ENCODE data around the gene MACROD2. TPM values are rescaled to one million over a fixed set of nuclear protein-coding genes. Genes with fewer than 3 reads are reported as not detected.

MACROD2 gene
- total RNA-seq, 1 experiment from 2014 or later: 1.6 TPM

DNA sequence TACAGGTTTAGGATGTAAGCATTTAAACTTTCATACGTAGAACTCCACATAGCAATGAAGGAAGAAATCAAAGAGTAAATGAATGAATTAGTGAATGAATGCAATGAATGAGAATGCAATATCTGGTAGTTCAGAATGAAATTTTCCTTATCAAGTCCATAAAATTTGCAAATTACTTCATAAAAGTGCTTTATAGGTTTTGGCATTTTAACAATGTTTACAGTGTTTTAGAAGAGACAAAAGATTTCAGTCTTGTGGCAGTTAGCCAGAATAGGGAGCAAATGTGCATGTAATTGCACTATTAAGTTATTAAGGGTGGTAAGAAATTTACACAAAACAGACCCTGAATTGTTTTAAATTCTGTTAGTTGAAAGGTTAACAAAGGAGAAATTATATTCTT is 1081.5 kb downstream of the MACROD2 start:
- H3K4me2 ChIP-seq (ENCODE audit: insufficient read depth, insufficient read length, low read length): no peak overlapping the region
- H3K9ac ChIP-seq (ENCODE audit: extremely low read depth, insufficient read length, low read length): no peak overlapping the region
- WGBS (ENCODE audit: extremely low coverage, insufficient read length, low lambda C conversion rate): no CpG with 5 or more reads among the region's 1 CpG
- no peak overlapping the region for H2BK20ac ChIP-seq (ENCODE audit: low read depth, low read length, poor library complexity, severe bottlenecking)
- Mint-ChIP-seq H3K4me1 (peaks cover 17 to 21% of the 10 kb centered on the region in 2 experiments), H3K27me3 (ENCODE audit: low read depth) (no peaks in the 10 kb centered on the region), H3K4me3 (no peak overlapping the region), H3K9me3 (peaks cover 0 to 3% of the 10 kb centered on the region in 2 experiments; a peak in 1 of 5 replicates), H3K36me3 (ENCODE audit: insufficient read depth in 1 of 3, low read depth in 3 of 3) (no peaks in the 10 kb centered on the region), H3K27ac (no peak overlapping the region)
- no peaks in the 10 kb centered on the region for H3K79me1 ChIP-seq (ENCODE audit: insufficient read depth, low read depth, low read length, poor library complexity, severe bottlenecking)
- no peak overlapping the region for H4K5ac ChIP-seq (ENCODE audit: insufficient read length, low read depth, low read length)
- H3K23me2 ChIP-seq (ENCODE audit: insufficient read length, low read depth, low read length, poor library complexity, severe bottlenecking): no peaks in the 10 kb centered on the region
- H3K18ac ChIP-seq (ENCODE audit: insufficient read length, low read depth, low read length): no peak overlapping the region
- no peak overlapping the region for H3K14ac ChIP-seq (ENCODE audit: insufficient read depth, low read length)
- no peak overlapping the region for H2BK12ac ChIP-seq (ENCODE audit: insufficient read length, low read depth, low read length)
- H3T11ph ChIP-seq (ENCODE audit: low read length): no peak overlapping the region
- H3K4me1 ChIP-seq (ENCODE audit: insufficient read depth, low read length): no peaks in the 10 kb centered on the region; the same call in 1 of the 2 replicates
- H3K9me3 ChIP-seq (ENCODE audit: control insufficient read depth, low read depth, low read length): no peaks in the 10 kb centered on the region
- no peaks in the 10 kb centered on the region for H3K27me3 ChIP-seq (ENCODE audit: insufficient read depth, low read length)
- TF ChIP-seq, protein P1, sequence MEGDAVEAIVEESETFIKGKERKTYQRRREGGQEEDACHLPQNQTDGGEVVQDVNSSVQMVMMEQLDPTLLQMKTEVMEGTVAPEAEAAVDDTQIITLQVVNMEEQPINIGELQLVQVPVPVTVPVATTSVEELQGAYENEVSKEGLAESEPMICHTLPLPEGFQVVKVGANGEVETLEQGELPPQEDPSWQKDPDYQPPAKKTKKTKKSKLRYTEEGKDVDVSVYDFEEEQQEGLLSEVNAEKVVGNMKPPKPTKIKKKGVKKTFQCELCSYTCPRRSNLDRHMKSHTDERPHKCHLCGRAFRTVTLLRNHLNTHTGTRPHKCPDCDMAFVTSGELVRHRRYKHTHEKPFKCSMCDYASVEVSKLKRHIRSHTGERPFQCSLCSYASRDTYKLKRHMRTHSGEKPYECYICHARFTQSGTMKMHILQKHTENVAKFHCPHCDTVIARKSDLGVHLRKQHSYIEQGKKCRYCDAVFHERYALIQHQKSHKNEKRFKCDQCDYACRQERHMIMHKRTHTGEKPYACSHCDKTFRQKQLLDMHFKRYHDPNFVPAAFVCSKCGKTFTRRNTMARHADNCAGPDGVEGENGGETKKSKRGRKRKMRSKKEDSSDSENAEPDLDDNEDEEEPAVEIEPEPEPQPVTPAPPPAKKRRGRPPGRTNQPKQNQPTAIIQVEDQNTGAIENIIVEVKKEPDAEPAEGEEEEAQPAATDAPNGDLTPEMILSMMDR (conservative IDR thresholded peaks at IDR 0.05): no peak
- no peak overlapping the region for H3K4ac ChIP-seq (ENCODE audit: low read depth, low read length)
- no peak overlapping the region for H3K27ac ChIP-seq (ENCODE audit: insufficient read length, low read depth, low read length)
- no peak overlapping the region for H3K56ac ChIP-seq (ENCODE audit: insufficient read length, low read depth, low read length)
- H2BK5ac ChIP-seq (ENCODE audit: insufficient read length, low read length): no peak overlapping the region
- H2BK15ac ChIP-seq (ENCODE audit: low read depth, low read length): no peak overlapping the region
- no peak overlapping the region for H3K23ac ChIP-seq (ENCODE audit: insufficient read length, low read depth, low read length)
- H4K8ac ChIP-seq (replicated peaks; ENCODE audit: insufficient read length, low read depth, low read length): no peak overlapping the region
- H3K79me2 ChIP-seq (ENCODE audit: insufficient read depth, low read length): no peaks in the 10 kb centered on the region
- no peak overlapping the region for H2AK5ac ChIP-seq (ENCODE audit: insufficient read length, low read length)
- H2BK120ac ChIP-seq (ENCODE audit: low read depth, low read length, poor library complexity, severe bottlenecking): no peak overlapping the region
- H4K20me1 ChIP-seq (ENCODE audit: control insufficient read depth, insufficient read depth, insufficient read length): no peaks in the 10 kb centered on the region
- no peak for DNase-seq
- no peak overlapping the region for H4K91ac ChIP-seq (ENCODE audit: insufficient read length, low read depth, low read length)
- H2AFZ ChIP-seq (ENCODE audit: low read length): no peak overlapping the region

All from H9 (cell line).